Endodermal cell (in vitro differentiated cells): ENCODE measurements around the gene ILRUN. TPM values are rescaled to one million over a fixed set of nuclear protein-coding genes. Genes with fewer than 3 reads are reported as not detected.
A peak's percentile ranks its signal among the peaks of the same experiment; 100 is the strongest.

ENCODE experiments used
- DNase-seq: peaks from one replicate; pipeline ENCODE4 v3.0.0-alpha.2; 2017
- H3K27ac ChIP-seq: 2 replicates; pipeline ENCODE4 v1.5.1; 2013; ENCODE audit warnings: mild to moderate bottlenecking, low read depth, low read length, moderate library complexity
- H3K27me3 ChIP-seq: 2 replicates; pipeline ENCODE4 v1.6.1; 2013; ENCODE audit warnings: mild to moderate bottlenecking, low read length, moderate library complexity; ENCODE audit not compliant: insufficient read depth, control insufficient read depth, poor library complexity, severe bottlenecking
- H3K36me3 ChIP-seq: 2 replicates; pipeline ENCODE4 v1.7.0; 2013; ENCODE audit warnings: mild to moderate bottlenecking, low read length, moderate library complexity; ENCODE audit not compliant: control insufficient read depth, insufficient read depth
- H3K4me1 ChIP-seq: one replicate; pipeline ENCODE4 v1.7.0; 2013; ENCODE audit warnings: low read length; ENCODE audit not compliant: control insufficient read depth, insufficient read depth
- H3K4me3 ChIP-seq: 2 replicates; pipeline ENCODE4 v1.5.1; 2013; ENCODE audit warnings: mild to moderate bottlenecking, low read length, moderate library complexity
- H3K9ac ChIP-seq: 2 replicates; pipeline ENCODE4 v1.6.1; 2013; ENCODE audit warnings: mild to moderate bottlenecking, low read length, moderate library complexity; ENCODE audit not compliant: poor library complexity, severe bottlenecking; ENCODE audit errors: extremely low read depth
- H3K9me3 ChIP-seq: 2 replicates; pipeline ENCODE4 v1.6.1; 2013; ENCODE audit warnings: mild to moderate bottlenecking, low read length, moderate library complexity; ENCODE audit not compliant: control insufficient read depth
- H3K27ac Mint-ChIP-seq: 2 replicates; pipeline ENCODE4 v1.8.0; 2020; ENCODE audit warnings: mixed read lengths
- H3K27me3 Mint-ChIP-seq: 2 replicates; pipeline ENCODE4 v1.8.0; 2021; ENCODE audit warnings: mild to moderate bottlenecking, mixed read lengths; ENCODE audit not compliant: insufficient read depth
- H3K36me3 Mint-ChIP-seq: 2 replicates; pipeline ENCODE4 v1.8.0; 2020; ENCODE audit warnings: low read depth, mixed read lengths
- H3K4me1 Mint-ChIP-seq: 2 replicates; pipeline ENCODE4 v1.8.0; 2020; ENCODE audit warnings: mixed read lengths
- H3K4me3 Mint-ChIP-seq: 2 replicates; pipeline ENCODE4 v1.8.0; 2020; ENCODE audit warnings: mild to moderate bottlenecking, moderate library complexity, mixed read lengths
- H3K9me3 Mint-ChIP-seq: 2 replicates; pipeline ENCODE4 v1.8.0; 2020; ENCODE audit warnings: mild to moderate bottlenecking, mixed read lengths
- WGBS, 2 experiments: methylation state at CpG; one replicate each; pipeline versions ENCODE4 v1.1.5 to v1.1.7; 2013; ENCODE audit warnings: missing lambda C conversion rate in 2 of 2, mixed read lengths in 1 of 2; ENCODE audit not compliant: insufficient coverage in 1 of 2, insufficient read length in 1 of 2; 5-methylcytosine and 5-hydroxymethylcytosine counted together
- total RNA-seq, 2 donors: library from RNA; stranded (reverse); fragmentation: NEBNext Ultra II Directional in 1 of 2; extraction: Animal tissue kit (Norgen Biotek cat#: 25700) in 1 of 2; gene quantifications; 2 replicates in 1 of 2; 3 replicates in 1 of 2; pipeline ENCODE4 v1.2.1, GENCODE V29; 2021
- TF ChIP-seq, protein P1 (sequence below): fragments of 200-600 bp; sonication (generic); conservative IDR thresholded peaks from 2 replicates; pipeline ENCODE4 v1.5.0; 2021; ENCODE audit warnings: antibody characterized with exemption, mild to moderate bottlenecking

The ILRUN gene
- total RNA-seq, 2 donors from 2014 or later, result 73.0 to 90.5 TPM

DNA sequence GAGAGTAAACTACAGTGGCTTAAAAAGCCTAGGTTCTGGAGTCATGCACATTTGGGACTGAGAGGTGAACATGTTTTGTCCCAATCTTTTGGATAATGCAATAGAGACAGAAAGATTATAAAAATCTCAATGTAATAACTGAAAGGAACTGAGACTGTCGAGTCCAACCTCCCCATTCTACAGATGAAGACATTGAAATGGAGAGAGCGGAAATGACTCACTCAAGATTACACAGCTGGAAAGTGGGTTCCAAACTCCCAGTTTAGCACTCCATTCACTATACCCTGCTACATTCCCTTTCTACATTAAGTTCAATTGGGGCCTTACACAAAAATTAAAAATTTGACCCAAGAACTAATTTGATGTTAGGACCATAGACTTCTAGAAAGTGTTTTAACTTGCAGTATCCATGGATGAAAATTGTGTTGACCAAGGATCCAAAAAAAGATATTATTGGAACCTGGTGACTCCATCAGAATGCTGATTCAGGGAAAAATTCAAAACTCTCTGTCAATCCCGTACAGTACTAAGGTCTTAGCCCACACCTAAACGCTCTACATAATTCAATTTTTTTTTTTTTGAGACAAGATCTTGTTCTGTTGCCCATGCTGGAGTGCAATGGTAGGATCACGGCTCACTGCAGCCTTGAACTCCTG, 1.5 kb upstream of the ILRUN start:
- Mint-ChIP-seq H3K27ac (no peak overlapping the region), H3K4me3 (peak overlapping the region; percentile 74), H3K4me1 (peaks cover 20% of the 10 kb centered on the region), H3K9me3 (no peaks in the 10 kb centered on the region), H3K27me3 (no peaks in the 10 kb centered on the region), H3K36me3 (peaks cover 6% of the 10 kb centered on the region)
- TF ChIP-seq, protein P1, sequence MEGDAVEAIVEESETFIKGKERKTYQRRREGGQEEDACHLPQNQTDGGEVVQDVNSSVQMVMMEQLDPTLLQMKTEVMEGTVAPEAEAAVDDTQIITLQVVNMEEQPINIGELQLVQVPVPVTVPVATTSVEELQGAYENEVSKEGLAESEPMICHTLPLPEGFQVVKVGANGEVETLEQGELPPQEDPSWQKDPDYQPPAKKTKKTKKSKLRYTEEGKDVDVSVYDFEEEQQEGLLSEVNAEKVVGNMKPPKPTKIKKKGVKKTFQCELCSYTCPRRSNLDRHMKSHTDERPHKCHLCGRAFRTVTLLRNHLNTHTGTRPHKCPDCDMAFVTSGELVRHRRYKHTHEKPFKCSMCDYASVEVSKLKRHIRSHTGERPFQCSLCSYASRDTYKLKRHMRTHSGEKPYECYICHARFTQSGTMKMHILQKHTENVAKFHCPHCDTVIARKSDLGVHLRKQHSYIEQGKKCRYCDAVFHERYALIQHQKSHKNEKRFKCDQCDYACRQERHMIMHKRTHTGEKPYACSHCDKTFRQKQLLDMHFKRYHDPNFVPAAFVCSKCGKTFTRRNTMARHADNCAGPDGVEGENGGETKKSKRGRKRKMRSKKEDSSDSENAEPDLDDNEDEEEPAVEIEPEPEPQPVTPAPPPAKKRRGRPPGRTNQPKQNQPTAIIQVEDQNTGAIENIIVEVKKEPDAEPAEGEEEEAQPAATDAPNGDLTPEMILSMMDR, result no peak
- Histone ChIP-seq H3K27me3 (no peaks in the 10 kb centered on the region), H3K9me3 (no peaks in the 10 kb centered on the region), H3K9ac (no peak overlapping the region), H3K4me1 (no peaks in the 10 kb centered on the region), H3K4me3 (no peak overlapping the region), H3K36me3 (no peaks in the 10 kb centered on the region), H3K27ac (no peak overlapping the region)
- DNase-seq, result no peak
- WGBS, 2 experiments, result 90 to 91% methylated on average over 4 to 5 of the region's 5 CpGs

DNA sequence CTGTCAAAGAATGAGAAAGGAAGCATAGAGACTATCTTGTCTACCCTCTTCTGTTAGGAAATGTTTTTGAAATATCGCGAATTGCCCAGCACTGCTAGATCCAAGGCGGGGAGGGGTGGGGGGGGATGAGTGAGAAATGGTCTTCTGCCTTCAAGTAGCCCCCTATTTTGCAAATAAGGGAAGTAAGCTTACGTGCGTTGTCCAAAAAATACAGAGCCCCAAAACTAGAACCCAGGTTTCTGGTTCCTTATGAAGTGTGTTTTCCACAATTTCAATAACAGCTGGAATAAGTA, 923 bp upstream of the ILRUN start:
- 87 to 94% methylated on average over 2 to 5 of the region's 5 CpGs for WGBS, 2 experiments
- no peak for DNase-seq
- H3K9me3 ChIP-seq, result no peaks in the 10 kb centered on the region
- TF ChIP-seq, protein P1, result no peak
- Mint-ChIP-seq H3K4me1 (peaks cover 20% of the 10 kb centered on the region), H3K27ac (peak overlapping the region; percentile 89), H3K36me3 (peaks cover 6% of the 10 kb centered on the region), H3K27me3 (no peaks in the 10 kb centered on the region), H3K4me3 (peak overlapping the region; percentile 74), H3K9me3 (no peaks in the 10 kb centered on the region)
- no peaks in the 10 kb centered on the region for H3K27me3 ChIP-seq
- no peaks in the 10 kb centered on the region for H3K4me1 ChIP-seq
- peak overlapping the region; percentile 87 for H3K4me3 ChIP-seq
- H3K9ac ChIP-seq, result no peak overlapping the region
- no peak overlapping the region for H3K27ac ChIP-seq
- no peaks in the 10 kb centered on the region for H3K36me3 ChIP-seq

DNA sequence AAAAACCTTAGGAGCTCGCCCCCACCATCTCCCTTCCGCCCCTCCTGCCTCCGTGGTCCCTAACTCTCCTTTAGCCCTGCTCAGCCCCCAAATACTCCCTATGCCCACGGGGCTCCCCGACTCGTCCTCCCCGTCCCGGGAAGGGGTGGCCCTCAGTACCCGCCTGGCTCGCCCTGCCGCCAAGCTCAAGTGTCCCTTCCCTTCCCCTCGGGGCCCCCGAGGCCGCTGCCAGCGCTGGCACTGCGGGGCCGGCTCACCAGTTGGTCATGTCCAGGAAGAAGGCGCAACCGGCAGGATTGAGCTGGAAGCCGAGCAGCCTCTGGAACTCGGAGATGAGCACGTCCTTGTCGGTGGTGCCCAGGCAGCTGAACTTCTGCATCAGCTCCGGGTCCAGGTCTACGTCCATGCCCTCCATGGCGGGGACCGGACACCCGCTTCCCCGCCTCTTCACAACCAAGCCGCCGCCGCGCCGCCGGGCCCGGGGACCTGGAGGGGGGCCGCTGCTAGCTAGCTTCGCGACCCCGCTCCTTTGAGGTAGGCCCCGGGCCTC, 303 bp downstream of the ILRUN start:
- Mint-ChIP-seq H3K27ac (peak overlapping the region; percentile 84), H3K4me3 (peak overlapping the region; percentile 74), H3K27me3 (no peaks in the 10 kb centered on the region), H3K4me1 (peaks cover 20% of the 10 kb centered on the region), H3K36me3 (peaks cover 6% of the 10 kb centered on the region), H3K9me3 (no peaks in the 10 kb centered on the region)
- TF ChIP-seq, protein P1, result no peak
- Histone ChIP-seq H3K27me3 (no peaks in the 10 kb centered on the region), H3K9me3 (no peaks in the 10 kb centered on the region), H3K9ac (peak overlapping the region; percentile 74), H3K4me3 (peak overlapping the region; percentile 84), H3K36me3 (no peaks in the 10 kb centered on the region), H3K27ac (peak overlapping the region; percentile 26), H3K4me1 (no peaks in the 10 kb centered on the region)
- 0% methylated on average over 11 to 40 of the region's 41 CpGs for WGBS, 2 experiments
- DNase-seq, result no peak
